AG04449 (cell line): ENCODE measurements around the gene KRTAP4-7.
"Not testable (repeated sequence)": the region's sequence is repeated elsewhere in the genome, so short reads cannot be mapped to it uniquely, and the experiment has no call there.

Source experiments
- CTCF ChIA-PET: fragments of 350-600 bp; formaldehyde crosslinking; extraction: SDS; loops from one replicate; lab custom pipeline; 2021; ENCODE audit warnings: antibody characterized with exemption; lab: Yijun Ruan, JAX
- POLR2A ChIA-PET: fragments of 400-600, 350-600 bp; formaldehyde crosslinking; extraction: SDS; loops from one replicate; lab custom pipeline; 2020; ENCODE audit warnings: antibody characterized with exemption, inconsistent platforms; lab: Yijun Ruan, JAX
- DNase-seq: peaks from one replicate; pipeline ENCODE4 v3.0.0-alpha.2; 2010; ENCODE audit warnings: low read depth, low spot score
- H3K4me3 ChIP-seq: 2 replicates; pipeline ENCODE4 v1.5.1; 2011; ENCODE audit warnings: low read depth, mild to moderate bottlenecking, control low read depth, low read length
- TF ChIP-seq, protein P1 (sequence below): IDR thresholded peaks from one replicate; pipeline ENCODE4 v1.5.1; 2011; ENCODE audit warnings: mild to moderate bottlenecking, moderate library complexity, low read length, control low read depth, inconsistent platforms; ENCODE audit not compliant: insufficient read depth; ENCODE audit errors: missing control alignments

The KRTAP4-7 gene

GRCh38 chr17:41096055-41096454 lies 12.1 kb downstream of the KRTAP4-7 start:
- TF ChIP-seq, protein P1, sequence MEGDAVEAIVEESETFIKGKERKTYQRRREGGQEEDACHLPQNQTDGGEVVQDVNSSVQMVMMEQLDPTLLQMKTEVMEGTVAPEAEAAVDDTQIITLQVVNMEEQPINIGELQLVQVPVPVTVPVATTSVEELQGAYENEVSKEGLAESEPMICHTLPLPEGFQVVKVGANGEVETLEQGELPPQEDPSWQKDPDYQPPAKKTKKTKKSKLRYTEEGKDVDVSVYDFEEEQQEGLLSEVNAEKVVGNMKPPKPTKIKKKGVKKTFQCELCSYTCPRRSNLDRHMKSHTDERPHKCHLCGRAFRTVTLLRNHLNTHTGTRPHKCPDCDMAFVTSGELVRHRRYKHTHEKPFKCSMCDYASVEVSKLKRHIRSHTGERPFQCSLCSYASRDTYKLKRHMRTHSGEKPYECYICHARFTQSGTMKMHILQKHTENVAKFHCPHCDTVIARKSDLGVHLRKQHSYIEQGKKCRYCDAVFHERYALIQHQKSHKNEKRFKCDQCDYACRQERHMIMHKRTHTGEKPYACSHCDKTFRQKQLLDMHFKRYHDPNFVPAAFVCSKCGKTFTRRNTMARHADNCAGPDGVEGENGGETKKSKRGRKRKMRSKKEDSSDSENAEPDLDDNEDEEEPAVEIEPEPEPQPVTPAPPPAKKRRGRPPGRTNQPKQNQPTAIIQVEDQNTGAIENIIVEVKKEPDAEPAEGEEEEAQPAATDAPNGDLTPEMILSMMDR = no peak
- ChIA-PET POLR2A (no interaction called here), CTCF (no interaction called here)
- no peak overlapping the region for H3K4me3 ChIP-seq
- no peak for DNase-seq

DNA sequence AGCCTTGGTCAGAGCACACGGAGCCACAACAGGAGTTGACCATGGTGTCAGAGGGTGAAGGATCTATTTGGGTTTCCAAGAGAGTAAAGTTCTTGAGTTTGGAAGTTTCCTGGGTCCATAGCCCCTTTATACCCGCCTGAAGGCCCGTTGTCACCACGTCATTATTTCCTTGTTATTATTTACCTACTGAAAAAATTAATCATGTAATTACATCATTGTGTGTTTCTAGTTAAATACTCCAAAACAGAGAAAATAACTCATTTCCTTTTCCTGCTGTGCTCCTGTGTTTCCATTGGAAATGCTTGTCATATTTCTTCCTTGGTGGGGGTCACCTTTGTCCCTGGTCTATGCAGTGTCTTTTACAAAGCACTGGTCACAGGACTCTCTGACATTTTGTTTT lies 14.1 kb downstream of the KRTAP4-7 start, which contains the start of gene KRTAP4-8:
Gene KRTAP4-8, minus strand, starts transcription at position 101 of the 400 bp plus-strand sequence. Its CDS starts 58 bp downstream, at position 43.
- TF ChIP-seq, protein P1 = no peak
- DNase-seq = no peak
- CTCF ChIA-PET = no interaction called here
- POLR2A ChIA-PET = no interaction called here
- H3K4me3 ChIP-seq = no peak within 1 kb of the TSS

GRCh38 chr17:41098481-41098880 lies 14.5 kb downstream of the KRTAP4-7 start:
- CTCF ChIA-PET = no interaction called here
- POLR2A ChIA-PET = no interaction called here
- TF ChIP-seq, protein P1 = no peak
- no peak overlapping the region for H3K4me3 ChIP-seq
- no peak for DNase-seq

- CTCF ChIA-PET, H3K4me3 ChIP-seq, POLR2A ChIA-PET, DNase-seq: not testable (repeated sequence)
Observed at GRCh38 chr17:41099682-41100480, 15.9 kb downstream of the KRTAP4-7 start.

GRCh38 chr17:41101586-41102259 lies 17.8 kb downstream of the KRTAP4-7 start, which contains the start of gene KRTAP4-16:
KRTAP4-16 (minus strand) TSS chr17:41102209; CDS start chr17:41102209, 0 bp downstream.
- ChIA-PET CTCF (no interaction called here), POLR2A (no interaction called here)
- peak within 1 kb of the TSS; percentile 33 for H3K4me3 ChIP-seq
- no peak for DNase-seq
- TF ChIP-seq, protein P1 = no peak

GRCh38 chr17:41103896-41104295 lies 19.9 kb downstream of the KRTAP4-7 start:
- CTCF ChIA-PET = interaction anchor here (1.0 kb wide), 1 partner anchor 445 kb away, joined by 3 read pairs; no protein-coding TSS in a partner anchor
- TF ChIP-seq, protein P1 = no peak
- POLR2A ChIA-PET = interaction anchor here (0.7 kb wide), 1 partner anchor 9 kb away, joined by 3 read pairs; no protein-coding TSS in a partner anchor
- DNase-seq = no peak
- H3K4me3 ChIP-seq = no peak overlapping the region

DNA sequence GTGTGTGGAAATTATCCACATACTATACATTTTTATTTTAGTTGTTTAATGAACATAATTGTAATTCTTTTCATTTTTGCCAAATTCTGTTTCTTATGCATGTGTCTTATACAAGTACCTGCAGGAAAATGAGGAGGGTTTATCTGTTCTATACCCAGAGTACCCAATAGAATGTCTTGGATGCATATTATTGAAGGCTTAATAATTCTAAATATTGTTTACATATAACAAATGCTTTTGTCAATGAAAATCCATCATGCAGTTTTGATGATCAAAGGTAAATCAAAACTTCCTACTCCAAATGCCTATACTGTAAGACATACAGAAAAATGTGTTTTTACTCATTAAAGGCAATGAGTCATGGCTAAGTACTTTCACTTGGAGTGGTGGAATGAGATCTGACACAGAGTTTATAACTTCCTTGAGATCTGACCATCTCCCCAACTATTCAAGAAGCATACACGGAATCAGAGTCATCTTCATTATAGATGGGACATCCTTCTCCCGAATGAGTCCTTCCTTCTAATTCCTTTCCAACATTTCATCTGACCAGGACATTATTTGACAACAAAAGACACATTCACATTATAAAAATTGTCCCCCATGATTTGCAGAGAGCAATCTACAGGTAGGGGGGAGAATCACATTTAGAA lies 20.6 kb downstream of the KRTAP4-7 start:
- DNase-seq, H3K4me3 ChIP-seq, POLR2A ChIA-PET: not testable (repeated sequence)
- CTCF ChIA-PET = interaction anchor here (1.0 to 2.0 kb wide), 2 partner anchors 195 to 445 kb away, joined by 3 to 5 read pairs; no protein-coding TSS in a partner anchor

- H3K4me3 ChIP-seq, DNase-seq, POLR2A ChIA-PET: not testable (repeated sequence)
- CTCF ChIA-PET = interaction anchor here (0.8 to 2.0 kb wide), 2 partner anchors 45 to 195 kb away, joined by 3 to 5 read pairs; no protein-coding TSS in a partner anchor
Observed at GRCh38 chr17:41105347-41105746, 21.4 kb downstream of the KRTAP4-7 start, which contains the start of gene KRTAP4-9. KRTAP4-9 (plus strand) TSS chr17:41105389; CDS start chr17:41105389, 0 bp downstream.
